Smooth muscle cell (in vitro differentiated cells): ENCODE results near the gene SEPTIN7. TPM values are rescaled to one million over a fixed set of nuclear protein-coding genes. Genes with fewer than 3 reads are reported as not detected.
A peak's percentile ranks its signal among the peaks of the same experiment; 100 is the strongest.

ENCODE experiments used
- DNase-seq: peaks from one replicate; lab custom pipeline; 2025; ENCODE audit not compliant: unreplicated experiment; lab: John Stamatoyannopoulos, UW
- H2AFZ ChIP-seq: fragments of 200-600 bp; sonication (generic); 2 replicates; pipeline ENCODE4 v1.6.0; 2016; ENCODE audit warnings: antibody characterized with exemption, low read depth, mild to moderate bottlenecking
- H3F3A ChIP-seq: fragments of 200-600 bp; sonication (generic); 2 replicates; pipeline ENCODE4 v1.6.0; 2017; ENCODE audit warnings: antibody characterized with exemption, low read depth
- H3K27ac ChIP-seq: fragments of 200-600 bp; sonication (generic); 2 replicates; pipeline ENCODE4 v1.5.1; 2016; ENCODE audit warnings: low read depth, mild to moderate bottlenecking
- H3K27me3 ChIP-seq: fragments of 200-600 bp; sonication (generic); 2 replicates; pipeline ENCODE4 v1.6.1; 2016; ENCODE audit warnings: low read depth, mild to moderate bottlenecking
- H3K36me3 ChIP-seq: fragments of 200-600 bp; sonication (generic); 2 replicates; pipeline ENCODE4 v1.5.1; 2016; ENCODE audit warnings: low read depth
- H3K4me1 ChIP-seq: fragments of 200-600 bp; sonication (generic); 2 replicates; pipeline ENCODE4 v1.5.1; 2016; ENCODE audit warnings: low read depth
- H3K4me2 ChIP-seq: fragments of 200-600 bp; sonication (generic); 2 replicates; pipeline ENCODE4 v1.6.0; 2016; ENCODE audit warnings: mild to moderate bottlenecking
- H3K4me3 ChIP-seq: fragments of 200-600 bp; sonication (generic); 2 replicates; pipeline ENCODE4 v1.5.1; 2016; ENCODE audit warnings: mild to moderate bottlenecking
- H3K79me2 ChIP-seq: fragments of 200-600 bp; sonication (generic); 2 replicates; pipeline ENCODE4 v1.6.0; 2016; ENCODE audit warnings: low read depth, mild to moderate bottlenecking
- H3K9ac ChIP-seq: fragments of 200-600 bp; sonication (generic); 2 replicates; pipeline ENCODE4 v1.6.0; 2016; ENCODE audit warnings: low read depth
- H3K9me3 ChIP-seq: fragments of 200-600 bp; sonication (generic); replicated peaks from 2 replicates; pipeline ENCODE4 v1.5.1; 2016; ENCODE audit warnings: low read depth
- H4K20me1 ChIP-seq: fragments of 200-600 bp; sonication (generic); 2 replicates; pipeline ENCODE4 v1.6.0; 2016; ENCODE audit warnings: low read depth
- CTCF ChIP-seq: fragments of 200-600 bp; sonication (generic); IDR thresholded peaks from 2 replicates; pipeline ENCODE4 v1.5.1; 2017; ENCODE audit warnings: borderline replicate concordance, mild to moderate bottlenecking, antibody characterized with exemption; ENCODE audit not compliant: insufficient read depth, poor library complexity, severe bottlenecking
- WGBS: methylation state at CpG from one replicate; pipeline ENCODE4 v1.1.7; 2016; ENCODE audit warnings: low lambda C conversion rate; 5-methylcytosine and 5-hydroxymethylcytosine counted together
- polyA plus RNA-seq: library from polyadenylated mRNA; unstranded; fragments of >200 nt; fragmentation: Nextera tagmentation; extraction: Ambion mirVana; gene quantifications from 2 replicates; pipeline ENCODE4 v1.2.1, GENCODE V29; 2016
- total RNA-seq: library from RNA; depleted of rRNA; stranded (reverse); fragments of >200 nt; gene quantifications from 2 replicates; pipeline ENCODE4 v1.2.3, GENCODE V29; 2014

SEPTIN7 gene
- total and polyA plus RNA-seq, 2 experiments from 2014 or later = 452 to 491 TPM

- H3F3A ChIP-seq = peaks cover 42% of the 10 kb centered on the region
- H2AFZ ChIP-seq = no peak overlapping the region
- no peaks in the 10 kb centered on the region for H3K36me3 ChIP-seq
- 73% methylated on average over 2 of the region's 2 CpGs for WGBS
- no peak overlapping the region for H3K4me3 ChIP-seq
- H3K27me3 ChIP-seq = no peaks in the 10 kb centered on the region
- no peak overlapping the region for H3K9ac ChIP-seq
- H3K4me2 ChIP-seq = no peak overlapping the region
- H3K27ac ChIP-seq = peak overlapping the region; percentile 44
- H3K79me2 ChIP-seq = peaks cover 100% of the 10 kb centered on the region
- H3K4me1 ChIP-seq = peaks cover 20% of the 10 kb centered on the region
- H4K20me1 ChIP-seq = peaks cover 100% of the 10 kb centered on the region
- no peak for DNase-seq
- no peak for TF ChIP-seq CTCF
- H3K9me3 ChIP-seq = no peaks in the 10 kb centered on the region
Observed at GRCh38 chr7:35817181-35817580, 16.3 kb downstream of the SEPTIN7 start.

- H3K79me2 ChIP-seq = peaks cover 100% of the 10 kb centered on the region
- 82% methylated on average over 2 of the region's 2 CpGs for WGBS
- peaks cover 46% of the 10 kb centered on the region for H3F3A ChIP-seq
- no peaks in the 10 kb centered on the region for H3K36me3 ChIP-seq
- no peak for DNase-seq
- H3K27ac ChIP-seq = peak overlapping the region; percentile 44
- no peak overlapping the region for H3K4me3 ChIP-seq
- no peak overlapping the region for H3K9ac ChIP-seq
- H3K4me1 ChIP-seq = peaks cover 20% of the 10 kb centered on the region
- TF ChIP-seq CTCF = no peak
- no peaks in the 10 kb centered on the region for H3K9me3 ChIP-seq
- H4K20me1 ChIP-seq = peaks cover 100% of the 10 kb centered on the region
- H2AFZ ChIP-seq = no peak overlapping the region
- H3K4me2 ChIP-seq = peak overlapping the region; percentile 46
- no peaks in the 10 kb centered on the region for H3K27me3 ChIP-seq
Observed at GRCh38 chr7:35817930-35818329, 17.1 kb downstream of the SEPTIN7 start.

- Histone ChIP-seq H3K9me3 (no peaks in the 10 kb centered on the region), H3K9ac (no peak overlapping the region), H3K4me1 (peaks cover 22% of the 10 kb centered on the region), H3K36me3 (no peaks in the 10 kb centered on the region), H2AFZ (no peak overlapping the region), H3K4me2 (peak overlapping the region; percentile 46), H3K27ac (peak overlapping the region; percentile 44), H4K20me1 (peaks cover 100% of the 10 kb centered on the region), H3K4me3 (no peak overlapping the region), H3K79me2 (peaks cover 100% of the 10 kb centered on the region), H3F3A (peaks cover 46% of the 10 kb centered on the region), H3K27me3 (no peaks in the 10 kb centered on the region)
- no peak for TF ChIP-seq CTCF
- DNase-seq = no peak
Observed at GRCh38 chr7:35818513-35818912, 17.7 kb downstream of the SEPTIN7 start.

- Histone ChIP-seq H3K4me3 (no peak overlapping the region), H3K27me3 (no peaks in the 10 kb centered on the region), H4K20me1 (peaks cover 100% of the 10 kb centered on the region), H3K4me1 (peaks cover 22% of the 10 kb centered on the region), H3K27ac (peak overlapping the region; percentile 44), H3K9me3 (no peaks in the 10 kb centered on the region), H3K79me2 (peaks cover 100% of the 10 kb centered on the region), H3K9ac (no peak overlapping the region), H3K4me2 (no peak overlapping the region), H3K36me3 (no peaks in the 10 kb centered on the region), H2AFZ (no peak overlapping the region), H3F3A (peaks cover 46% of the 10 kb centered on the region)
- DNase-seq = no peak
- WGBS = 59% methylated on average over 3 of the region's 3 CpGs
- TF ChIP-seq CTCF = no peak
Observed at GRCh38 chr7:35819310-35819709, 18.5 kb downstream of the SEPTIN7 start.
